Kidney (tissue), 14 donors: ENCODE data around the gene PRKCE. TPM values are rescaled to one million over a fixed set of nuclear protein-coding genes. Genes with fewer than 3 reads are reported as not detected.

Source experiments
- DNase-seq, 5 donors: peaks; one replicate each; pipeline ENCODE4 v3.0.0-alpha.2; 2013 to 2020
- FAIRE-seq: peaks from 2 replicates; lab custom pipeline; 2012; peaks lifted over from hg19 to GRCh38; lab: Jason Lieb, UNC
- H3K27ac ChIP-seq, 2 donors: one replicate each; pipeline ENCODE4 v1.7.0; 2013; ENCODE audit warnings: low read depth in 2 of 2, low read length in 2 of 2, inconsistent platforms in 1 of 2
- H3K27me3 ChIP-seq: one replicate; pipeline ENCODE4 v1.7.1; 2013; ENCODE audit warnings: low read length, inconsistent platforms; ENCODE audit not compliant: control insufficient read depth, insufficient read depth
- H3K36me3 ChIP-seq, 3 donors: one replicate each; pipeline versions ENCODE4 v1.7.0 to v1.7.1; 2013; ENCODE audit warnings: low read length in 3 of 3, control low read depth in 1 of 3, inconsistent platforms in 1 of 3; ENCODE audit not compliant: insufficient read depth in 3 of 3, control insufficient read depth in 2 of 3
- H3K4me1 ChIP-seq, 3 donors: one replicate each; pipeline versions ENCODE4 v1.7.0 to v1.7.1; 2013; ENCODE audit warnings: low read length in 3 of 3, inconsistent platforms in 1 of 3, low read depth in 1 of 3; ENCODE audit not compliant: control insufficient read depth in 2 of 3, insufficient read depth in 2 of 3
- H3K4me3 ChIP-seq, 3 donors: one replicate each; pipeline versions ENCODE4 v1.7.0 to v1.8.1; 2013; ENCODE audit warnings: low read length in 3 of 3, control low read depth in 1 of 3, inconsistent platforms in 1 of 3
- H3K9ac ChIP-seq, 3 donors: one replicate each; pipeline versions ENCODE4 v1.7.0 to v1.7.1; 2013; ENCODE audit warnings: low read length in 3 of 3, control low read depth in 1 of 3, inconsistent platforms in 1 of 3
- H3K9me3 ChIP-seq, 3 donors: one replicate each; pipeline versions ENCODE4 v1.7.0 to v1.7.1; 2013; ENCODE audit warnings: low read length in 3 of 3, control low read depth in 1 of 3, inconsistent platforms in 1 of 3; ENCODE audit not compliant: control insufficient read depth in 2 of 3, insufficient read depth in 1 of 3
- intact Hi-C: fragments of 100-400 bp; cut with DNase I; formaldehyde crosslinking; loops from one replicate; pipeline ENCODE4 v1.11.1; 2022
- polyA plus RNA-seq: library from polyadenylated mRNA; stranded (reverse); fragments of 350-450 nt; fragmentation: Illumina TruSeq; extraction: RNeasy Lipid Tissue Mini Kit (QIAGEN cat#74804); gene quantifications from one replicate; pipeline ENCODE4 v1.2.3, GENCODE V29; 2014; ENCODE audit warnings: low read depth, low replicate concordance; ENCODE audit not compliant: insufficient read depth
- total RNA-seq: library from RNA; stranded (reverse); fragmentation: NEBNext Ultra II Directional; extraction: Animal tissue kit (Norgen Biotek cat#: 25700); gene quantifications from one replicate; pipeline ENCODE4 v1.2.1, GENCODE V29; 2021
- TF ChIP-seq, protein P1 (sequence below): IDR thresholded peaks from 3 replicates; pipeline ENCODE4 v1.5.1; 2012; ENCODE audit warnings: mild to moderate bottlenecking, moderate library complexity, borderline replicate concordance; ENCODE audit not compliant: insufficient read depth; ENCODE audit errors: extremely low read depth
- donor health status: control.
- donor health status: control.
- donor health status: control.
- donor health status: control.
- donor health status: control.
- donor health status: DM: yes; HTN: yes; CAD: no.
- donor health status: Normal renal cell carcinoma (clear cell type).

Gene PRKCE
- total and polyA plus RNA-seq, 2 donors from 2014 or later: 11.1 to 27.3 TPM

DNA sequence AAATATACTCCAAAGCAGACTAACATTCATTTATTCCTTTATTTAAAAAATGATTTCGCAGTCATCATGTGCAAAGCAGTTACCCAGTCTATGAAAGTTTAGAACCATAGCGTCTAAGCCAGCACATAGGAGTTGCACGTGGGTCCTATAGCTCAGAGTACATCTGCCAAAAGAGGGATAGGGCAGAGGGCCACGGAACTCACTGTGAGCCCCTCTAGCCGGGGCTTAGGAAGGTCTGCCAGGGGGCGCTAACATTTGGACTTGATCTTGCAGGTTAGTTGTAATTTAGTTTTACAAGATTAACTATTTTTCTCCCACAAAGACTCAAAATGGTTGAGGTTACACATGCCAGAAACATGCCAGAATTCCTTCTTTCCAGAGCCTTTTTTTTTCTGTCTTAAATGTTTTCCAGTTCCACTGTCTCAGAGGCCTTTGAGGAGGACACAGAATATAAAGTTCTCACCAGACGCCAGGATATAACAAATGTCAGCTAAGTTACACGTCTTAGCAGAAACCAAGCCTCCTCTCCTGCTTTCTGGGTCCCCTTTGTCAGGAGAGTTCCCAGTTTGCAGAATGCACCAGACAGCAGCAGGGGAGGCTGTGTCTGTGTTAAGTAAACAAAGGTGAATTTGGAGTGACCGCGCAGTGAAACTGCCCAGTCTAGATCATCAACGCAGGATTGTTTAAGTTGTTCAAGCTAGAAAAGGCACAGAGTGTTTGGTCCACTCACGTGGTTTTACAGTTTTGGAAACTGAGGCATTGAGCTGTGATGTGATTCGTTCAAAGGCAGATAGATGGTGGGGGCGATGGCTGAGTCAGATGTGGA, 292.0 kb downstream of the PRKCE start:
- Histone ChIP-seq H3K27ac (no peak overlapping the region), H3K9ac (no peak overlapping the region), H3K36me3 (no peaks in the 10 kb centered on the region), H3K4me3 (no peak overlapping the region), H3K27me3 (no peaks in the 10 kb centered on the region), H3K9me3 (no peaks in the 10 kb centered on the region), H3K4me1 (peaks cover 0 to 10% (median 6%) of the 10 kb centered on the region in 3 donors)
- no peak for DNase-seq
- TF ChIP-seq, protein P1, sequence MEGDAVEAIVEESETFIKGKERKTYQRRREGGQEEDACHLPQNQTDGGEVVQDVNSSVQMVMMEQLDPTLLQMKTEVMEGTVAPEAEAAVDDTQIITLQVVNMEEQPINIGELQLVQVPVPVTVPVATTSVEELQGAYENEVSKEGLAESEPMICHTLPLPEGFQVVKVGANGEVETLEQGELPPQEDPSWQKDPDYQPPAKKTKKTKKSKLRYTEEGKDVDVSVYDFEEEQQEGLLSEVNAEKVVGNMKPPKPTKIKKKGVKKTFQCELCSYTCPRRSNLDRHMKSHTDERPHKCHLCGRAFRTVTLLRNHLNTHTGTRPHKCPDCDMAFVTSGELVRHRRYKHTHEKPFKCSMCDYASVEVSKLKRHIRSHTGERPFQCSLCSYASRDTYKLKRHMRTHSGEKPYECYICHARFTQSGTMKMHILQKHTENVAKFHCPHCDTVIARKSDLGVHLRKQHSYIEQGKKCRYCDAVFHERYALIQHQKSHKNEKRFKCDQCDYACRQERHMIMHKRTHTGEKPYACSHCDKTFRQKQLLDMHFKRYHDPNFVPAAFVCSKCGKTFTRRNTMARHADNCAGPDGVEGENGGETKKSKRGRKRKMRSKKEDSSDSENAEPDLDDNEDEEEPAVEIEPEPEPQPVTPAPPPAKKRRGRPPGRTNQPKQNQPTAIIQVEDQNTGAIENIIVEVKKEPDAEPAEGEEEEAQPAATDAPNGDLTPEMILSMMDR: no peak
- no peak for FAIRE-seq
- intact Hi-C loops: no loop called here

DNA sequence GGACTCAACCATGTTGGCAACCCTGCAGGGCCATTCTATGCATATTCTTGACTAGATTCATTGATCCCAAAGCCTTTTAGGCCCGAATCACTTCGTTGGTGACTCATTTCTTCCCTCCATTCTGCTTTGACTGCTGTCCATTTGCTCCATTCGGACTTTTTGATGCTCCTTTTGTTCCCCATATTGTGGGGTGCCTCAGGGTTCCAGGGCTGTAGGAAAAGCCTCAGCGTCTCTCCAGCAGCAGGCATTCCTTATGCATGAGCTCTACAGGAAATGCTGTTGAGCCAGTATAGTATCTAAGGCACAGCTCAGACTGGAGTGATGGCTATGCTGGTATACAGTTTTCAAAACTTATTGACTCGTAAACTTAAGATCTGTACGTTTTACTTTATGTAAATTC, 292.6 kb downstream of the PRKCE start:
- intact Hi-C loops: no loop called here
- Histone ChIP-seq H3K4me3 (no peak overlapping the region), H3K9me3 (no peaks in the 10 kb centered on the region), H3K27ac (no peak overlapping the region), H3K27me3 (no peaks in the 10 kb centered on the region), H3K36me3 (no peaks in the 10 kb centered on the region), H3K9ac (no peak overlapping the region), H3K4me1 (peaks cover 0 to 6% (median 2%) of the 10 kb centered on the region in 3 donors)
- DNase-seq (no peak), FAIRE-seq (no peak)
- TF ChIP-seq, protein P1: no peak

DNA sequence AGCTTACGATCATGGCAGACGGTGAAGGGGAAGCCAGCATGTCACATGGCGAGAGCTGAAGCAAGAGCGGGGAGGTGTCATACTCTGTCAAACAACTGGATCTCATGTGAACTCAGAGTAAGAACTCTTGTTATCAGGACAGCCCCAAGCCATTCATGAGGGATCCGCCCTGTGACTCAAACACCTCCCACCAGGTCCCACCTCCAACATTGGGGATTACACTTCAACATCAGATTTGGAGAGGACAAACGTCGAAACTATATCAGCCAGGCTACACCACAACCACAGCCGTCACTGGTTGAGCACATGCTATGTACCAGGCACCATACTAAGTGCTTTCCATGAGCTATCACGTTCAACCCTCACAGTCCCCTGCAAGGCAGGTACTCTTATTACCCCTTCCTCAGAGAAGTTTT, 293.8 kb downstream of the PRKCE start:
- TF ChIP-seq, protein P1: no peak
- H3K36me3 ChIP-seq: no peaks in the 10 kb centered on the region
- intact Hi-C loops: no loop called here
- no peak overlapping the region for H3K27ac ChIP-seq
- no peak for FAIRE-seq
- H3K4me3 ChIP-seq: no peak overlapping the region
- no peaks in the 10 kb centered on the region for H3K27me3 ChIP-seq
- peak in 1 of 5 donors; percentile 9 for DNase-seq
- H3K4me1 ChIP-seq: peaks cover 0 to 3% (median 1%) of the 10 kb centered on the region in 3 donors
- H3K9me3 ChIP-seq: no peaks in the 10 kb centered on the region
- no peak overlapping the region for H3K9ac ChIP-seq
